Measurements from ENCODE around the gene SEMA7A.

SEMA7A gene

DNA sequence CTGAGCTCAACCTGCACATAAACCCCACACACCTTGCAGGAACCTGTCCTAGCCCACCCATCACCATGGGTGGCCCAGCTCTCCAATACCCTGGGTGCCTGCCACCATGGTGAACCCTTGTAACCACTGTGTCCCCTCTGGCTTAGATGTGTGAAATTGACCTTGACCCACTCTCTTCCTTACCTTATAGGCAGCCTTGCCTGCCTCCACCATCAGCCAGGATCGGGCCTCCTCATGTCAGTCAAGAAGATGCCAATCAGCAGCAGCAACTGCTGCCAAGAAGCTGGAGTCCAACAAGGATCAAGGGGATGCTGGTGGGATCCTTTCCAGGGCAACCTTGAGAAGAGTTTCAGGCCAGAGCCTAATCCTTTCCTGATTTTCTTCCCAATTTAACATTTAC lies 57.5 kb downstream of the SEMA7A start:
- no peak for DNase-seq (ENCODE audit: insufficient read length, low spot score)
- TF ChIP-seq TAF1 (IDR thresholded peaks at IDR 0.05; ENCODE audit: low read depth, low read length) (no peak), SPI1 (IDR thresholded peaks at IDR 0.05; ENCODE audit: low read depth, low read length) (no peak), POLR2A (IDR thresholded peaks at IDR 0.05; ENCODE audit: low read depth, low read length) (no peak), POLR2AphosphoS5 (IDR thresholded peaks at IDR 0.05; ENCODE audit: low read depth, low read length) (no peak), POU2F2 (IDR thresholded peaks at IDR 0.05; ENCODE audit: low read depth, low read length) (no peak), PAX5 (IDR thresholded peaks at IDR 0.05; ENCODE audit: insufficient read depth, low read length, severe bottlenecking) (no peak)
- no peak for FAIRE-seq

DNA sequence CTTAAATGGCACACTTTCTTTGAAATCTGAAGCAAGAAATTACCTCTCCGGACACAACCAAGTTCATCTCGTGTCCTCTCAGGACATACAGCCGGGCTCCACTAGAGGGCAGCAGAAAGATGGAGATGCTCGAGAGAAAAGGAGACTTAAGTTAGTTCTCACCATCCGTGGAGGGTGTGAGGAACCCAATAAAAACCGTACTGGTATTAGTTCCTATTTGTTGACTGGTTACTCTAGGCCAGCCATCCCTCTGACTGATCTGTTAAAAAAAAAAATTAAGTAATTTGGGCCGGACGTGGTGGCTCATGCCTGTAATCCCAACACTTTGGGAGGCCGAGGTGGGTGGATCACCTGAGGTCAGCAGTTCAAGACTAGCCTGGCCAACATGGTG lies 58.5 kb downstream of the SEMA7A start:
- TF ChIP-seq SPI1 (IDR thresholded peaks at IDR 0.05; ENCODE audit: low read depth, low read length) = no peak
- no peak for TF ChIP-seq POU2F2 (IDR thresholded peaks at IDR 0.05; ENCODE audit: low read depth, low read length)
- TF ChIP-seq POLR2A (IDR thresholded peaks at IDR 0.05; ENCODE audit: low read depth, low read length) = no peak
- TF ChIP-seq POLR2AphosphoS5 (IDR thresholded peaks at IDR 0.05; ENCODE audit: low read depth, low read length) = no peak
- no peak for TF ChIP-seq TAF1 (IDR thresholded peaks at IDR 0.05; ENCODE audit: low read depth, low read length)
- TF ChIP-seq PAX5 (IDR thresholded peaks at IDR 0.05; ENCODE audit: insufficient read depth, low read length, severe bottlenecking) = no peak
- FAIRE-seq (peak; percentile 85), DNase-seq (ENCODE audit: insufficient read length, low spot score) (peak; percentile 63)

DNA sequence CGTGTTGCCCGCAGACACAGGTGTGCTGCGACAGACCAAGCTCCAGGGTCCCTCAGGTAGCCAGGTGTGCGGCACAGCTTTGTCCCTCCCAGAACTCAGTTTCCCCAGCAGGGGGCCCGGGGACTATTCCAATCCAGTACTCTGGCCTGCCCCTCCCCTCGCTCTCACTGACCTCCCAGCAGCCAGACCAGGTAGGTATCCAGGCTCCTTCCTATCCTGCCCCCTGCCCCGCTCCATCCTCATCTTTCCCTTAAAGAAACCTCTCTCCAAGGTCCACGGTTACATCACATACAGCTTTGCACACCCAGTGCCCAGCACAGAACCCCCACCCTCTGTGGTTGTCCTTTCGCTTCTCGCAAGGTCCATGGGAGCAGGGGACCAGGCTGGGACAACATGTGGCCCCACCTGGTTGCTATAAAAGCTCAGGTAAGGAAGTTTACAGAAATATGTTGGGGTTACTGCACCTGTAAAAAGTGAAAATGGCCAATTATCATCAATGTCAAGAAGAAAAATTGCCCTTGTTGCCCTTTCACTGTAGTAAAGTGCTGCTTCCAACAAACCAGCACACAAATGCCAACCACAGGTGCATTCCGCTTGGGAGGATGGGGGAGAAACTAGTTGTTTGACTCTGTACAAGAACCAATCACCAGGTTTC lies 59.0 kb downstream of the SEMA7A start:
- no peak for FAIRE-seq
- no peak for TF ChIP-seq PAX5 (IDR thresholded peaks at IDR 0.05; ENCODE audit: insufficient read depth, low read length, severe bottlenecking)
- TF ChIP-seq SPI1 (IDR thresholded peaks at IDR 0.05; ENCODE audit: low read depth, low read length) = no peak
- TF ChIP-seq POLR2AphosphoS5 (IDR thresholded peaks at IDR 0.05; ENCODE audit: low read depth, low read length) = no peak
- TF ChIP-seq POU2F2 (IDR thresholded peaks at IDR 0.05; ENCODE audit: low read depth, low read length) = no peak
- TF ChIP-seq POLR2A (IDR thresholded peaks at IDR 0.05; ENCODE audit: low read depth, low read length) = no peak
- no peak for TF ChIP-seq TAF1 (IDR thresholded peaks at IDR 0.05; ENCODE audit: low read depth, low read length)
- no peak for DNase-seq (ENCODE audit: insufficient read length, low spot score)

DNA sequence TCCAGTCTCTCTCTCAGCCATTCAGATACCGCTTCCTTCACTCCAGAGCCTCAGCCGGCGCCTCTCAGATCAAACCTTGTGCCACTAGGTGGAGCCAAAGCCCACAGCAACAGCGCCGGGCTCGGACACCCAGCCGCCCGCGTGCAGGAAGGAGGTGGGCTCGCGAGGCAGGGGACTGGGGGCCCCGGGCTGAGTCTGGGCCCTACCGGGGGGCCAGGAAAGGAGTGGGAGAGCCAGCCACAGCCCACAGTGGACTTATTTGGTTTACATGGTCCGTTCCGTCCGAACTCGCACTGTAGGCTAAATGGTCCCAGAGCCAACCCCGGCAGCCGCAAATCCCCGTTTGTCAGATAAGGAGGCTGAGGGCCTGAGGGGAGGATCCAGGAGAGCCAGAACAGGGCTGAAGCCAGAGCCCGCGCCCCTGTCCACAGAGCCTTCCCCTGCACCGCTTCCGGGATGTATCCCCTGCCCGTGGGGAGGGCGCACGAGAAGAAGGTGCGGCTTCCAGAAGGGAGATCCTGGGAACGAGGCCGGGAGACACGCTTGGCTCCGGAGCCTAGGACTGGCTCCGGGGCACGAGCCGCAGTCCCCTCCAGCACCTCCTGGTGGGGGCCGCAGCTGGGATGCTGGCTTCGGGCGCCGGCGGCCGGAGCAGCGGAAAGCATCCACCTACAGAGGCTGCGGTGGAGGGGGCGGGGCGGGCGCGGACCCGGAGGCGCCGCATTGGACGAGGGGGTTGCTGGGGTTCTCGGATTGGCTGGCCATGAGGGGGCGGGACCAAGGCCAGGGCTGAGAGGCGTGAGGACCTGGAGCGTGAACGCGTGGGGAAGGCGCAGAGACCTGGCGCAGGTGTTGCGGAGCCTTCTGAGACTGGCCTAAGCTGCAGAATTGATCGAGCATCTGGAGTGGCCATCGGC lies 59.8 kb downstream of the SEMA7A start:
- DNase-seq (ENCODE audit: insufficient read length, low spot score) (peak; percentile 97), FAIRE-seq (peak; percentile 94)
- TF ChIP-seq TAF1 (IDR thresholded peaks at IDR 0.05; ENCODE audit: low read depth, low read length) (no peak), PAX5 (IDR thresholded peaks at IDR 0.05; ENCODE audit: insufficient read depth, low read length, severe bottlenecking) (peak; percentile 71), SPI1 (IDR thresholded peaks at IDR 0.05; ENCODE audit: low read depth, low read length) (no peak), POLR2AphosphoS5 (IDR thresholded peaks at IDR 0.05; ENCODE audit: low read depth, low read length) (no peak), POU2F2 (IDR thresholded peaks at IDR 0.05; ENCODE audit: low read depth, low read length) (no peak), POLR2A (IDR thresholded peaks at IDR 0.05; ENCODE audit: low read depth, low read length) (0 out of 2 replicates have a peak, but pooled peaks have one; percentile 4)

DNA sequence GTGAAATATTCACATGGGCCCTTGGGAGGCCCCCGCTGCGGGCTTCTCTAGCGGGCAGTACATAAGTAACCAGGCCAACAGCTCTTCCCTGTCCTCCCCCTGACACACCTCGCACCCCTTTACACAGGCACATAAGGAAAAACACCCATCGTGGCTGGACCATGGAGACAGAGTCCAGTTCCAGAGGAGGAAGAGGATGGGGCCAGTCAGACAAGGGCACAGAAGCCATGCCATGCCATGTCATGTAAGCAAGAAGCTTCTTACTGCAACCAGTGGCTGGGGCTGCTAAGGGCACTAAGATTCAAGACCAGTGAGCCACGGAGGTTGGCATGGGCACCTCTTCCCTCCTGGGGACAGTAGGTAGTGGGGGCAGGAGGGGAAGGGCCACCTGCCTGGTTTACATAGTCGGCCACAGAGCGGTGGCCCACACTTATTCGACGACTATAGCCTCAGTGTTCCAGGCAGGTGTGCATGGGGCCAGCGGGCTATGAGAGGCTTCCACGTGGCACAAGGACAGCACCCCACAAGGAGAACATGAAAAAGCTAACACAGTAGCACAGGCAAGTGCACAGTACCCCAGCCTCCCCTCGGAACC lies 60.6 kb downstream of the SEMA7A start:
- DNase-seq (ENCODE audit: insufficient read length, low spot score) (no peak), FAIRE-seq (no peak)
- TF ChIP-seq POU2F2 (IDR thresholded peaks at IDR 0.05; ENCODE audit: low read depth, low read length) = no peak
- TF ChIP-seq SPI1 (IDR thresholded peaks at IDR 0.05; ENCODE audit: low read depth, low read length) = no peak
- TF ChIP-seq POLR2AphosphoS5 (IDR thresholded peaks at IDR 0.05; ENCODE audit: low read depth, low read length) = no peak
- TF ChIP-seq POLR2A (IDR thresholded peaks at IDR 0.05; ENCODE audit: low read depth, low read length) = no peak
- TF ChIP-seq TAF1 (IDR thresholded peaks at IDR 0.05; ENCODE audit: low read depth, low read length) = no peak
- no peak for TF ChIP-seq PAX5 (IDR thresholded peaks at IDR 0.05; ENCODE audit: insufficient read depth, low read length, severe bottlenecking)

DNA sequence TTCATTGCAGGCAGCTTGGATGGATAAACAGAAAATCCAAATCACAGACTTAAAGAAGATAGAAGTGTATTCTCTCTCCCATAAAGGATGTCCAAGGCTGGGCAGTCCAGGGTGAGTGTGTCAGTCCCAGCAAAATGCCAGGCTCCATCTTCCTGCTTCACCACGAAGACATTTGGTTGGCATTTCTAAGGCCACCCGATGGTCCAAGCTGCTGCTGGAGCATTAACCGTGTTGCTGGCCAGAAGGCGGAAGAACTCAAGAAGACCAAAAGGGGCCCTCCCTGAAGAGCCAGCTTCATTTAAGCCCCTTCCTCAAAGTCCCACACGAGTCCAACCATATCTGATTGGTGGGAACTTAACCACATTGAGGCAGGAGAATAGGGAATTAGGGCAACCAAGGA lies 63.3 kb downstream of the SEMA7A start:
- no peak for DNase-seq (ENCODE audit: insufficient read length, low spot score)
- TF ChIP-seq TAF1 (IDR thresholded peaks at IDR 0.05; ENCODE audit: low read depth, low read length) = no peak
- no peak for TF ChIP-seq POLR2A (IDR thresholded peaks at IDR 0.05; ENCODE audit: low read depth, low read length)
- no peak for TF ChIP-seq POLR2AphosphoS5 (IDR thresholded peaks at IDR 0.05; ENCODE audit: low read depth, low read length)
- FAIRE-seq = no peak

DNA sequence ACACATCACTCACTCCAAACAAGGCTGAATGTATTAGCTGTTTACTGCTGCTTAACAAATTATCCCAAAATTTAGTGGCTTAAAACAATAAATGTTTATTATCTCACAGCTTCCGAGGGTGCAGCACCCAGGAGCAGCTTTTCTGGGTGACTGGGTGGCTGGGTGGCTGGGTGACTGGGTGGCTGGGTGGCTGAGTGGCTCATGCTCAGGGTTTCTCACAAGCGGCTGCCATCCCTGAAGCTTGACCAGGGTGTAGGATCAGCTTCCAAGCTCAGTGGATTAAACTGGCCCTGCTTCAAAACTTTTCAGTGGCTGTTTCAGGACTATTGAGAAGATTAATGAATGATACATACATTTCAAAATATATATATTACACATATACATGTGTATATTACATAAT lies 64.0 kb downstream of the SEMA7A start:
- TF ChIP-seq SPI1 (IDR thresholded peaks at IDR 0.05; ENCODE audit: low read depth, low read length) = no peak
- no peak for TF ChIP-seq POLR2A (IDR thresholded peaks at IDR 0.05; ENCODE audit: low read depth, low read length)
- no peak for TF ChIP-seq PAX5 (IDR thresholded peaks at IDR 0.05; ENCODE audit: insufficient read depth, low read length, severe bottlenecking)
- TF ChIP-seq POU2F2 (IDR thresholded peaks at IDR 0.05; ENCODE audit: low read depth, low read length) = no peak
- no peak for TF ChIP-seq POLR2AphosphoS5 (IDR thresholded peaks at IDR 0.05; ENCODE audit: low read depth, low read length)
- TF ChIP-seq TAF1 (IDR thresholded peaks at IDR 0.05; ENCODE audit: low read depth, low read length) = no peak
- no peak for DNase-seq (ENCODE audit: insufficient read length, low spot score)
- no peak for FAIRE-seq

DNA sequence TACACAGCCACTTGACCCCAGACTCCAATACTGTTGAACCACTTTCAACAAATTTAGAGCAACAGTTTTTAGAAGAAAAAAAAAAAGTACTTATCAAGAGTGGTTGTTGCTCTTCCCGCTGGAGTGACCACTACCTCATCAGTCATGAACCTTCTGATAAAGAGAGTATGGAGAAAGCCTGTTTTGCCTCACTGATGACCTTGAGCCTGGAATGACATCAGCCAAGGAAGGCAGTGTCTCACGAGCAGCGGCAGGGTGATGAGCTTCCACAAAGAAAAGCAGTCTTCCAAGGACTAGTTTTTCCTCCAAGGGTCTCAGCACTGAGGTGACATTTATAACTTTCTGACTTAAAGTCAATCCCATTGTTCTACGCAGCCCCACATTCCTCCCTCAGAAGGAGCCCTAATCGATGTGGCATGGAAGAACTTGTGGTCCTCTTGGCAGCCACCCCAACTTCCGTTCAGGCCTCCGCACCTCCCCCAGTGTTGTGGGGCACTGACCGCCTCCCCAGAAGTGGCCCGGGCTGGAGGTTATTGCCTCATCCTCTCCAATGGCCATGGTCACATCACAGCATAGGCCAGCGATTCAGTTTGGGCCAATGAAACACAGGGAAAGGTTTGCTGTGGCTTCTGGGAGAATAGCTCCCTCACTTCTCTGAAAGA lies 64.5 kb downstream of the SEMA7A start:
- DNase-seq (ENCODE audit: insufficient read length, low spot score) (no peak), FAIRE-seq (no peak)

More for the DNA sequence above, 64.5 kb downstream of the SEMA7A start:
- TF ChIP-seq POLR2A (IDR thresholded peaks at IDR 0.05; ENCODE audit: low read depth, low read length) (no peak), PAX5 (IDR thresholded peaks at IDR 0.05; ENCODE audit: insufficient read depth, low read length, severe bottlenecking) (no peak), POU2F2 (IDR thresholded peaks at IDR 0.05; ENCODE audit: low read depth, low read length) (no peak), SPI1 (IDR thresholded peaks at IDR 0.05; ENCODE audit: low read depth, low read length) (no peak), TAF1 (IDR thresholded peaks at IDR 0.05; ENCODE audit: low read depth, low read length) (no peak), POLR2AphosphoS5 (IDR thresholded peaks at IDR 0.05; ENCODE audit: low read depth, low read length) (no peak)
